Inflammatory macrophage (primary cell): Measurements from ENCODE around the gene CXCR6.
A peak's percentile ranks its signal among the peaks of the same experiment; 100 is the strongest.

Experiments used
- DNase-seq, 2 donors: peaks; one replicate each; pipeline ENCODE4 v3.0.0-alpha.2; 2020 to 2022
- total RNA-seq, 18 experiments: gene quantifications; one replicate each; lab custom pipeline; 2026; ENCODE audit warnings: mixed read lengths in 6 of 18, inconsistent platforms in 2 of 18; lab: John Stamatoyannopoulos, UW

Gene CXCR6
- 0 to 0.09 (median 0) reads per million in 18 experiments for total RNA-seq

- no peak for DNase-seq
Observed at GRCh38 chr3:45943207-45943846, at the start of gene CXCR6. TSS of gene CXCR6 (plus strand) at chr3:45943464. CDS start at chr3:45946482, 3,018 bp downstream.

DNA sequence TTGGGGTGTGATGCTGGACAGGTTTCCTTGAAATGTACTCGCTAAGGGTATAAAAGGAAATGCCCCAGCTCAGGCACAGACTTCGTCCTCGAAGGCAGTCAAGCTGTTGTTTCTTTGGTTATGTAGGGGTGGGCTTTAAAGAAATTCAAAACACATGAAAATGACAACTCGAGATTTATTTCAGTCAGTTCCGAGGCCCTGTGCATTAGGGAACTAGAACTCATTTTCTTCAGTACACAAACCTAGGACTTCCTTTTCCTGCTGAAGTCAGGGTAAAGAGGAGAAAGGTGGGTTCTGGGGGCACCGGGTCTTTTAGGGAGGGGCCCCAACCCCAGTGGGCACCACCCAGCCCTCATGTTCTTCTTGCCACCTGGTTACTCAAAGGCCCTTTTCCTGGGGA lies 49.2 kb upstream of the CXCR6 start:
- DNase-seq, result no peak

DNA sequence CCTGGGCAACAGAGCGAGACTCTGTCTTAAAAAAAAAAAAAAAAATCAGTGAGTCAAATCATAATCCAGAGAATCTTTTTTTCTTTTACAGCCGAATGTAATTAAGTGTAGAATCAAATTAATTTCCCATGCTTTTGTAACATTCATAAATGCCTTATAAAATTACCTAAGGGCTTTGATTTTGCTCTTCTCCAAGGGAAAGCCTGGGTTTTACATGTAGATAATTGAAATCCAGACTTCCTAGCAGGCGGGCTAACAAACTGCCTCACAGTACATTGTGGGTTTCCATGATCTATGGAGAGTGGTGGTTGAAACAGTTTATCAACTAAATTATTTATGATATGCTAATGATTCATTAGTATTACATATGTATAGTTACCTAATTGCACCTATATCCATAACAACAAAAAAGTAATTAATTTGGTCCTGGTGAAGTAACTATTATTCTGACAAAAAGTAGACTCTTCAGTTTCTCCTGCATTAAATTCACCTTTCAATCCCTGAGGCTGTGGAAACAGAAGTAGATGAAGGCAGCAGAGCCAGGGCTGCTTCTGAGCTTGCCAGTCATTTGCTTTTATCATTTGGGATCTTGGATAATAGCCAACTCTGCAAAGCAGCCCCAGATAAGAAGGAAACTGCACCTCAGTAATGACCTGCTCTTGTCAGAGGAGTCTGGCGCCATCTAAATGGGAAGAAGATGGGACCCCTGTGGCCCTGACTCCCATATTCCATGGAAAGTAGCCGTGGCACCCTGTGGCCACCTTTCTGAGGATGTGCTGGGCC lies 47.4 kb upstream of the CXCR6 start:
- no peak for DNase-seq

- no peak for DNase-seq
Observed at GRCh38 chr3:45896956-45897355, 46.3 kb upstream of the CXCR6 start.

- no peak for DNase-seq
Observed at GRCh38 chr3:45904931-45905330, 38.3 kb upstream of the CXCR6 start.

GRCh38 chr3:45905755-45906154 lies 37.5 kb upstream of the CXCR6 start:
- DNase-seq, result no peak

DNA sequence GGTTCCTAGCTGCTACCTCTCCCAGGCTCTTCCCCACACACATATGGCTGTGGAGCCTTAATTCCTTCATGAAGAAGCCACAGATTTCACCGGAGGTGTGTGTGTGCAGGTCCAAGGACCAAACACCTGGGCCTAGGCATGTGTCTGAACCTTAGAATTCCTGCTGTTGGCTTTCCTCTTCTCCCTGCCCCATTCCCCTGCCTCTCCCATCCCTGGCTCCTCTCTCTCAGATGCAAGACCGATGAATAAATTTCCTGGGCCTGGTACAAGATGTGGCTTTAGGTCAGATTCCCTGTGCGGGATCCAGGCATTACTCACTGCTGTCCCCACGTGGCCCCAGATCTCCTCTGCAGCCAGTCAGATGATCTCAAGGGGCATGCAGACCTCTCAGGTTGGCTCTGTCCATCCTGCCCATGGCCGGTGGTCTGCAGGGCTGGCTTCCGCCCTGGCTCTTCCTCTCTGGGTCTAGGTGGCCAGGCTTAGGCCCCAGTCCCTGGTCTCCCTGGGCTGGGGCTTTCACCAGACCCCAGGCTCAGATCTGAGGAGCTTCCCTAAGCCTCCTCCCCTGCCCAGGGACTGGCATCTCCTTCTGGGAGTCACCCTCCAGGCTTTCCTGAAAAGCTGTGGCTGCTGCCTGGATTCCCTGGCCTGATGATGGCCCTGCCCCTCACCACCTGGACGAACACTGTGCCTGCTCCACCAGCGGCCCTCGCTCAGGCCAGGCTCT lies 36.4 kb upstream of the CXCR6 start:
- no peak for DNase-seq

- no peak for DNase-seq
Observed at GRCh38 chr3:45907769-45908705, 35.2 kb upstream of the CXCR6 start.

GRCh38 chr3:45908761-45909160 lies 34.5 kb upstream of the CXCR6 start:
- DNase-seq, result no peak

- no peak for DNase-seq
Observed at GRCh38 chr3:45909542-45909941, 33.7 kb upstream of the CXCR6 start.

DNA sequence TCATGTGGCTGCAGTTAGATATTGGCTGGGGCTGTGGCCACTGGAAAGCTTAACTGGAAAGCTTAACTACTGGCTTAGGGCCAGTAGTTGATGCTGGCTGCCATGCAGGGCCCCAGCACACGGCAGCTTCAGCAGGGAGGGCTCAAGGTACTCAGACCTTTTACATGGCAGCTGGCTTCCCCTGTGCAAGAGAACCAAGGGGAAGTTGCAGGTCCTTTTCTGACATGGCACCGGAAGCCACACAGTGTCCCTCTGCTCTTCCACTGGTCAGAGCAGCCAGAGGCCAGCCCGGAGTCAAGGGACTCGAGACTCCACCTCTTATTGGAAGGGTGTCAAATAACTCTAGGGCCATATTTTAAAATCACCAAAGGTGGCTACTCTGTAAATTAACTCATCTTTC lies 32.4 kb upstream of the CXCR6 start:
- no peak for DNase-seq

GRCh38 chr3:45911511-45912226 lies 31.6 kb upstream of the CXCR6 start:
- DNase-seq, result no peak

GRCh38 chr3:45912435-45912834 lies 30.8 kb upstream of the CXCR6 start:
- DNase-seq, result no peak

DNA sequence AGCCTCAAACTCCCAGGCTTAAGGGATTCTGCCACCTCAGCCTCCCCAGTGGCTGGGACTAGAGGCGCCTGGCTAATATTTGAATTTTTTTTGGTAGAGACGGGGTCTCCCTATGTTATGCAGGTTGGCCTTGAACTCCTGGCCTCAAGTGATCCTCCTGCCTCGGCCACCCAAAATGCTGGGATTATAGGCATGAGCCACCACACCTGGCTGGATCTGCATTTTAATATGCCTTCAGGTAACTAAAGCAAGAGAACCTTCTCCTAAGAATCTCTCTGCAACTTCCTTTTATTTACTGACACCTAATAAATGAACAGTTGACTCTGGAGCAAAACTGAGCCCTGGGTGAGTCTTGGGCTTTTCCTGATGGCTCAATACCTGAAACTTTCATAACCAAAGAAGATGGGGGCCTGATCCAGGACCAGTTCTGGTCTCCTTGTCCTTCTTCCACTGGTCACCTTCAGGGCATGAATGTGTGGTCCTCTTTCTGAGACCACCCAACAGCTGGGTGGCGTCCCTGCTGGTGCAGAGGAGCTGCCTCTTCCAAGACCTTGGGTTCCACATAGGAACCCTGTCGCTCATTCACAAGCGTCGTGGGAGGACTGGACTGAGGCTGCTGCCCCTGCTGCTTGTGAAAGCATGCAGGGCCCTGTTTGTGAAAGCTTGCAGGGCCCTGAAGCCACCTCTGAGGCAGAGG lies 28.8 kb upstream of the CXCR6 start:
- DNase-seq, result no peak

GRCh38 chr3:45915059-45915439 lies 28.2 kb upstream of the CXCR6 start:
- no peak for DNase-seq

DNA sequence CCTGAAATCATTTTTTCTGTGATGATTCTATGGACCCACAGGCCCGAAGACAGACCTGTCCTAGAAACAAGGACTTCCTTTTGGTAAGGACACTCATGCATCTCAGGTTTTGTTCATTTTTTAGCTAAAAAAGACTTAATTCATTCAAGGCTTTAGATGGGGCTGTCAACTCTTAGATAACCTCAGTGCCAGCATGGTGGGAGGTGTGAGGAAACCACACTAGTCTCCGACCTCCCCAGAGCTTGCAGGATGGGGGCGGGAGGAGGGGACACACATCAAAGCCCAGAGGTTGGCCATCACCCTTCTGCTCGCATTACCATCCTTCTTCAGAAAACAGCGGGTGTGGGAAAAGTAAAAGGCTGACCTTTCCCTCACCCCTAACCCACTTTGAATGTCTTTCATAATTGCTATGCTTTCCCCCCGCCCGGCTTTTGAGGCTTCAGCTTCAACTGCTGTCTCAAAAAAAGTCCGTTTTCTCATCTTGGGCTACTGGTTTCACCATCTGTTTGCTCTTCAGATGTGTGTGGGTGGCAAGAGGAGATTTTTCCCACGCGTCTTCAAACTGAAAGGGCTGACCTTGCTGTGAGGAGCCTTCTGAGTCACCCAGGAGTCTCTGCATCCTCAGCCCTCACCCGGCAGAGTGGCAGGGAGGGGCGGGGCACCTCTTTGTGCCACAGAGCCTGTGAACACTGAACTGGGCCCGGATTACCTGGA lies 27.6 kb upstream of the CXCR6 start:
- peak in 1 of 2 donors; percentile 23 for DNase-seq

GRCh38 chr3:45917146-45917898 lies 25.9 kb upstream of the CXCR6 start:
- no peak for DNase-seq

- DNase-seq, result no peak
Observed at GRCh38 chr3:45921158-45922038, 21.9 kb upstream of the CXCR6 start.

DNA sequence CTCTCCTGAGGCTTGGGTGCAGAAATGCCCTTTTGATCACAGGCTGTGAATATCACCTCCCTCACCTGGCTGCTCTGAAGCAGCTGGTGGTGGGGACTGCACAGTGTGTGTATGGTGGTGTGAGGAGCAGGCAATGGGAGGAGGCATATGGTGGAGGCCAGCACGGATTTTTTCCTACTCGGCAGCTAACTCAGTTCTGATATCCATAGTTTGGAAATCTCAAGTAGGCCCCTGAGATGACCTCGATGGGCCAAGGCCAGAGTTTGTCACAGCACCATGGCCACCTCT lies 21.3 kb upstream of the CXCR6 start:
- no peak for DNase-seq
